HUES48 (cell line): ENCODE results near the gene UBALD1.
A peak's percentile ranks its signal among the peaks of the same experiment; 100 is the strongest.

Source experiments
- H3K27ac ChIP-seq: one replicate; pipeline ENCODE4 v1.7.0; 2013; ENCODE audit warnings: low read depth, low read length, inconsistent platforms
- H3K27me3 ChIP-seq: 2 replicates; pipeline ENCODE4 v1.6.1; 2013; ENCODE audit warnings: mild to moderate bottlenecking, low read length; ENCODE audit not compliant: control insufficient read depth, insufficient read depth
- H3K36me3 ChIP-seq: 2 replicates; pipeline ENCODE4 v1.6.1; 2013; ENCODE audit warnings: low read length; ENCODE audit not compliant: control insufficient read depth, insufficient read depth
- H3K4me1 ChIP-seq: 2 replicates; pipeline ENCODE4 v1.6.1; 2013; ENCODE audit warnings: mild to moderate bottlenecking, low read length; ENCODE audit not compliant: control insufficient read depth, insufficient read depth
- H3K4me3 ChIP-seq: 2 replicates; pipeline ENCODE4 v1.5.1; 2013; ENCODE audit warnings: mild to moderate bottlenecking, low read depth, low read length
- H3K9ac ChIP-seq: 2 replicates; pipeline ENCODE4 v1.6.1; 2013; ENCODE audit warnings: mild to moderate bottlenecking, low read depth, low read length, moderate library complexity
- H3K9me3 ChIP-seq: 2 replicates; pipeline ENCODE4 v1.6.1; 2013; ENCODE audit warnings: low read length; ENCODE audit not compliant: control insufficient read depth, insufficient read depth

UBALD1 gene

DNA sequence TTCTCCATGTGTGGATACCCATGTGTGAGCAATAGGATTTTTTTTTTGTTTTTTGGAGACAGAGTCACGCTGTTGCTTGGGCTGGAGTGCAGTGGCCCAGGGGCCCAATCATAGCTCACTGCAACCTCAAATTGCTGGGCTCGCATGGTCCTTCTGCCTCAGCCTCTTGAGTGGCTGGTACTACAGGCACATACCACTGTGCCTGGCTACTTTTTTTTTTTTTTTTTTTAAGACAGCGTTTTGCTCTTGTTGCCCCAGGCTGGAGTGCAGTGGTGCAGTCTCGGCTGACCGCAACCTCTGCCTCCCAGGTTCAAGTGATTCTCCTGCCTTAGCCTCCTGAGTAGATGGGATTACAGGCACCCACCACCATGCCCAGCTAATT is 26.6 kb upstream of the UBALD1 start:
- no peak overlapping the region for H3K9ac ChIP-seq
- H3K36me3 ChIP-seq = peaks cover 6% of the 10 kb centered on the region
- H3K9me3 ChIP-seq = no peaks in the 10 kb centered on the region
- no peaks in the 10 kb centered on the region for H3K4me1 ChIP-seq
- H3K27me3 ChIP-seq = no peaks in the 10 kb centered on the region
- H3K4me3 ChIP-seq = no peak overlapping the region
- no peak overlapping the region for H3K27ac ChIP-seq

DNA sequence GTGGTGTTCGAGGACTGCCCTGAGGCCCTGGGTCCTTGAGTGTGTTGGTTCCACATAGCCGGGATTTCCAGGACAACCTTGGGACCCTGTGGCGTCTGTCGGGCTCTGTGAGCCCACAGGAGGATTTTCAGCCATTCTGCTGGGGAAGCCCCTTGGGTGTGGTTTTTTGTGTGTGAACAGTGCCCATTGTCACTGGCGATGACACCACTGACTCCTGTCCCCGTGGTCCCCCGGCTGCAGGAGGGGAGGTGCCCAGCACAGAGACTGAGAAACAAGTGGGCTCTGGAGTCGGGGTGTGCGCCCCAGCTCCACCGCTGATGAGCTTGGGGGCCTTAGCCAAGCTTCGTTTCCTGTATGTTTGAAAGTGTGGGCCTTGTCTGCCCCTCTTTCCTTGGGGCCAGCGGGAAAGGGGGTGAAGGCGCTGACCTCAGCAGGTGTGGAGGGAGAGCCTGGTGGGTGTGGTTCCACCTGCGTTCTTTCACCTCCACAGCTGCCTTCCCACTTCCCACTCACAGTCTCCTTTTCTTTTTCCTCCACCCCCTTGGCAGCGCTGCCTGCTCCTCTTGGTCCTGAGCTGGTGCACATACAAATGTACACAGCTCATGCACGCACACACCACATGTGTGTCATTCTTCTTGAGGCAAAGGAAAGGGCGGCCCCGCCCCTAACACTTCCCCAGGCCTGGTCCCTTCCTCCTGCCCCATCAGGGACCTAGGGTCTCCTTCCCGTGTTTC is 26.1 kb upstream of the UBALD1 start:
- H3K36me3 ChIP-seq = peaks cover 6% of the 10 kb centered on the region
- H3K27ac ChIP-seq = no peak overlapping the region
- no peaks in the 10 kb centered on the region for H3K9me3 ChIP-seq
- H3K27me3 ChIP-seq = no peaks in the 10 kb centered on the region
- no peaks in the 10 kb centered on the region for H3K4me1 ChIP-seq
- H3K9ac ChIP-seq = no peak overlapping the region
- H3K4me3 ChIP-seq = no peak overlapping the region

DNA sequence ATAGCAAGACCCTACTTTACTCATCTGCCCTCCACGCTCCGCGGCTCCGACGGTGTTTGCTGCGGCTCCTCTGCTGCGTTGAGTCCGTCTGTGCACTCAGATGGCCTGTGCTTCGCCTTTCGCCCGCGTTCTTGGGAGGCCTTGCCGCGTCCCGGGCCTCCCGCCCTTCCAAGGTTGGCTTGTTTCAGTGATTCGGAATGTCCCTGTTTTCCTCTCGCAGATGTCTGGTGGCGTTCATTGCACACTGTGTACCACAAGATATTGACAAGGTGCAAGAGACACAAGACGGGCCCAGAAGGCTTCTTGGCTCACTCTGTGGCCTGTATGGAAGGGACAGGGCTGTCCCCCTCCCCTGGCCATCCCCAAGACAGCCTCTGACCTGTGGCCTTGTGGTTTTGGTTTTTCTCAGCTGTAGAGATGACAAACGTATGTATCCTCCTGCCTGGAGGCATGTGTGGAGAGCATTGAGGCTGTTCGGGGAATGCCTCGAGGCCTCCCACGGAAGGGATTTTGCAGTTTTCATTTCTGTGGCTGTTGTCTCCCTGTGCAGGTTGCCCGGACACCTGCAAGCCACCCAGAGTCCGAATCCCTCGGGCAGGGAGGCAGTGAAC is 25.3 kb upstream of the UBALD1 start:
- Histone ChIP-seq H3K27me3 (no peaks in the 10 kb centered on the region), H3K9me3 (no peaks in the 10 kb centered on the region), H3K4me1 (no peaks in the 10 kb centered on the region), H3K27ac (no peak overlapping the region), H3K9ac (no peak overlapping the region), H3K4me3 (no peak overlapping the region), H3K36me3 (peaks cover 6% of the 10 kb centered on the region)

DNA sequence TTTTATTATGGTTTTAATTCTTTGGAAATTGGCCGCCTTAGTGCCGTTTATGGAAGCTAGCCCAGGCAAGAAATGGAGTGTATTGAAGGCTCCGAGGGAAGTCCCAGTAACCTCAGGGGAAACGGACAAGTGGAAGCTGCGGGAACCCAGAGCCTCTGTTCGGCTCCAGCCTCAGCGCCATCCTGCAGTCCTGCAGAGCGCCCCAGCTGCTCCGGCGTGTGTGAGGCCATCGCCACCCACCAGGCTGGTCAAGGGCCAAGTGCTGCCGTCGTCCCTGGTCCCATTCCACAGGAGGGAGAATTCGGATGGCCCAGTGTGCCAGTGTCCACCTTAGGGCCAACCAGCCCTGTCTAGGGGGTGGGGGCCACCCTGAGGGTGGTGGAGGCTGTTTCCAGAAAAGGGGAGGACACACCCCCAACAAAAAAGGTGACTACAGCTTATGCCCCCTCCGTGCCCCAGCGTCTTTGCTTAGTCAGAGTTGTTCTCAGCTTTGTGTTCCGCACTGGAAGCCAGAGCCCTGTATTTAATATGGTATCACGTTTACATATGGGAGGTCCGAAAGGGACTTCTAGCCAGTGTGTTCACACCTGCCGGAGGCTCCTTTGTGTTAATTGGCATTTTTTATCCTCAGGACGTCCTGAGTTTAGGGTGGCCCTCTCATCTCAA is 22.9 kb upstream of the UBALD1 start:
- no peak overlapping the region for H3K9ac ChIP-seq
- no peaks in the 10 kb centered on the region for H3K4me1 ChIP-seq

DNA sequence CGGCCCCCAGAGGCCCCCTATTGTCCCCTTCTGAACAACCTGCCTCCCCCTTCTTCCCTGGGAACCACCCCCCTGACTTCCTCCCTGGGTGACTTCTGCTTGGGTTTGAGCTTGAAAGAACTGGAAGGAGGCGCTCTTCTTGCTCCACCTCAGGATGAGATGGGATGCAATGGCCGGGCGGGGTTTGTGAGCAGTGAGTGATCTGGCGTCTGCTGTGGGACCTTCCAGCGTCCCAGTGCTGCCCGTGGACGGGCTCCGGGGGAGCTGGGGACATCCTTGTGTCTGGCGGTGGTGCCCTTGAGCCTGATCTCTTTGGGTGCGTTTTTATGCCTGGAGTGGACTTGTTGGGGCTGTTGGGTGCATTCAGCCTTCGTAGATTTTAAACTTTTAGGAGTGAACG is 21.5 kb upstream of the UBALD1 start:
- Histone ChIP-seq H3K27ac (no peak overlapping the region), H3K9me3 (no peaks in the 10 kb centered on the region), H3K9ac (no peak overlapping the region), H3K27me3 (no peaks in the 10 kb centered on the region), H3K4me3 (no peak overlapping the region), H3K36me3 (peaks cover 10% of the 10 kb centered on the region), H3K4me1 (no peaks in the 10 kb centered on the region)

More for the DNA sequence above, 22.9 kb upstream of the UBALD1 start:
- Histone ChIP-seq H3K27me3 (no peaks in the 10 kb centered on the region), H3K9me3 (no peaks in the 10 kb centered on the region), H3K27ac (no peak overlapping the region), H3K36me3 (peaks cover 10% of the 10 kb centered on the region), H3K4me3 (no peak overlapping the region)

DNA sequence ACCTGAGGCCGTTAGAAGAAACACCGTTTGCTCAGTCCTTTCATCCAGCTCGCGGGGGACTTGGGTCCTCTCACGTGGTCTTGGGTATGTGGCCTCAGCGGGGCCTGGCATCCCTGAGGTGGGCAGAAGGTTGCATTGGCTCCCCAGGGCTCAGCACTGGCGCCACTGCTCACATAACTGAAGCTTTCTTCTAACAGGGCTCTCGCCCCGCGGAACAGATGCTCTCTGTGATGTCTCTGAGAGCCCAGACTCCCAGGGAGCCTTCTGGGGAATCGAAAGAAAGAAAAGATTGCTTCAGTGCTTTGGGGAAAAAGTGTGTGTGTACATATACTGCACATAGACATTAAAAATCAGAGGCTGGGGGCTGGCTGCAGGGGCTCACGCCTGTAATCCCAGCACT is 20.1 kb upstream of the UBALD1 start:
- Histone ChIP-seq H3K27me3 (no peaks in the 10 kb centered on the region), H3K36me3 (peaks cover 10% of the 10 kb centered on the region), H3K4me3 (no peak overlapping the region), H3K27ac (no peak overlapping the region), H3K4me1 (no peaks in the 10 kb centered on the region), H3K9me3 (no peaks in the 10 kb centered on the region), H3K9ac (no peak overlapping the region)

DNA sequence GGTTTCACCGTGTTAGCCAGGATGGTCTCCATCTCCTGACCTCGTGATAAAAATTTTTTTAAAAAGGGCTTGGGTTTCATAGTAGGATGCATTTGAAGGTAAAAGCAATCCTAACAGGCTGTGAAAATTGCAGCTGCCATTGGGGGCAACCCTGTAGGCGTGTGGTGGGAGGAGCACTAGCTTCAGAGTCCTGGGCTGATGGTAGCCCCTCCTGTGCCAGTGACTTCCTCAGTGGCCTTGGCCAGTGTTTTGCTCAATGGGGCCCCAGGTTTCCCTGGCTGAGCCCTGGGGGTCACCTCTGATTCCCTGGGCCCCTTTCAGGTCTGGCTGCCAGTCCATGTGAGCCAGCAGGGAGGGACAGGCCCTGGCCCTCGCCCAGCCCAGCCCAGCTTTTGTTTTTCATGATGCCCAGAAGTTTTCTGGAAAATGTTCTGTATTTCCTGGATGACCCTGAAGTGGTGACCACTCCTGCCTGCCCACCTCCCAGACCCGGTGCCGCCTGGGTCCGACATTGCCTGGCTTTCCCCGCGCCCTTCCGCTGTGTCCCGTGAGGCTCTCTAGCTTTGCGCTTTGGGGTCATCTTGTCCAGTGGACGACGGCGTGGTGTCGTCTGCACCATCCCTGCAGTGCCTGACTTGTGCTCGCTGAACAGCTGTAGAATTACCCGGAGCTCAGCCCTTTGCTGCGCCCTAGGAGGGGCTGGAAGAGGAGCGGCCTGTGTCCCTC is 19.4 kb upstream of the UBALD1 start:
- Histone ChIP-seq H3K27me3 (no peaks in the 10 kb centered on the region), H3K4me1 (no peaks in the 10 kb centered on the region), H3K4me3 (no peak overlapping the region), H3K27ac (no peak overlapping the region), H3K36me3 (peaks cover 10% of the 10 kb centered on the region), H3K9me3 (no peaks in the 10 kb centered on the region), H3K9ac (no peak overlapping the region)

DNA sequence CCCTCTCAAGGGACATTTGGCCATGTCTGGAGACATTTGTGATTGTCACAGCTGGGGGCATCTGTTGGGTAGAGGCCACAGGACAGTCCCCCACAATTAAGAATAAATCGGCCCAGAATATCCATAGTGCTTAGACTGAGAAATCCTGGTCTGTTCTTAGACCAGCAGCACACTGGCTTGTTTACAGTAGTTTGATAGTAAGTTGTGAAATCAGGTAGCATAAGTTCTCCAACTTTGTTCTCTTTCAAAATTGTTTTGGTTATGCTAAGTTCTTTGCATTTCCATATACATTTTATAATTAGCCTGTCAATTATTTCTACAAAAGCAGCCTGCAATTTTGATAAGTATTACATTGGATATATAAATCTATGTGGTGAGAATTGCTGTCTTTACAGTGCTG is 16.8 kb upstream of the UBALD1 start:
- H3K27ac ChIP-seq = no peak overlapping the region
- no peak overlapping the region for H3K9ac ChIP-seq
- no peak overlapping the region for H3K4me3 ChIP-seq
- no peaks in the 10 kb centered on the region for H3K4me1 ChIP-seq
- H3K27me3 ChIP-seq = no peaks in the 10 kb centered on the region
- H3K36me3 ChIP-seq = peaks cover 10% of the 10 kb centered on the region; the same call in 1 of the 2 replicates
- no peaks in the 10 kb centered on the region for H3K9me3 ChIP-seq

DNA sequence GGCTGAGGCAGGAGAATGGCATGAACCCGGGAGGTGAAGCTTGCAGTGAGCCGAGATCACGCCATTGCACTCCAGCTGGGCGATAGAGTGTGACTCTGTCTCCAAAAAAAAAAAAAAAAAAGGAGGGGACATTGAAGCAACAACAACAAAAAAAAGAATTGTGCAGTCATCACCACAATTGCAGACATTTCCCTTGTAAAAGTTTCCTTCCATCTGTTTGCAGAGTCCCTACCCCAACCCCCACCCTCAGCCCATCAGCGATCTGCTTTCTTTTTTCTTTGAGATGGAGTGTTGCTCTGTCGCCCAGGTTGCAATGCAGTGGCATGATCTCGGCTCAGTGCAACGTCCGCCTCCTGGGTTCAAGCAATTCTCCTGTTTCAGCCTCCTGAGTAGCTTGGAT is 13.6 kb upstream of the UBALD1 start:
- no peaks in the 10 kb centered on the region for H3K9me3 ChIP-seq
- no peaks in the 10 kb centered on the region for H3K4me1 ChIP-seq
- no peak overlapping the region for H3K27ac ChIP-seq
- H3K27me3 ChIP-seq = no peaks in the 10 kb centered on the region
- H3K9ac ChIP-seq = no peak overlapping the region
- peaks cover 5% of the 10 kb centered on the region; the same call in 1 of the 2 replicates for H3K36me3 ChIP-seq
- no peak overlapping the region for H3K4me3 ChIP-seq

DNA sequence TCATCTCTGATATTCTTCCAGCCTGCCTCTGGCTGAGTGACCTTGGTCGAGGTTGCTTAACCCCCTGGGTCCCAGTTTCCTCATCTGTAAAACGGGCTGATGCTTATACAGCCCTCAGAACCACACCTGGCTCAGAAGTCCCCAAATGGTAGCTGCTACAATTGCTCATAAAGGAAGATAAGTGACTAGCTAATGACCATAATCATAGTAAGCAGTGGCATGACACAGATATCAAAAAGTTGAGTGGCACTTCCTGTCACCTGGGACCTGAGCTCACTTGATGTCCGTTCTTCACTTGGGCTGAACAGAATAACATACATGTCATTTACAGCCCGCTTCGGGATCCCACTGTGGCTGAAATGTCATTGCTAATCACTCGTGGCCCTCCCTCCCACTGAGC is 11.7 kb upstream of the UBALD1 start:
- H3K27ac ChIP-seq = no peak overlapping the region
- no peaks in the 10 kb centered on the region for H3K4me1 ChIP-seq
- H3K9ac ChIP-seq = no peak overlapping the region
- no peaks in the 10 kb centered on the region for H3K27me3 ChIP-seq
- H3K4me3 ChIP-seq = peak overlapping the region; percentile 82
- H3K9me3 ChIP-seq = no peaks in the 10 kb centered on the region
- peaks cover 5% of the 10 kb centered on the region; the same call in 1 of the 2 replicates for H3K36me3 ChIP-seq
